Sigmoid colon (tissue), 7 donors: ENCODE data around the gene ZNF507. TPM values are rescaled to one million over a fixed set of nuclear protein-coding genes. Genes with fewer than 3 reads are reported as not detected.
"Not testable (repeated sequence)": the region's sequence is repeated elsewhere in the genome, so short reads cannot be mapped to it uniquely, and the experiment has no call there.

Source experiments
- DNase-seq: peaks from one replicate; pipeline ENCODE4 v3.0.0-alpha.2; 2019
- H3K27ac ChIP-seq, 4 donors: fragments of 200-600 bp; sonication (generic); one replicate each; pipeline ENCODE4 v1.5.1; 2016 to 2019; ENCODE audit warnings: mild to moderate bottlenecking in 1 of 4
- H3K27me3 ChIP-seq, 3 donors: fragments of 200-600 bp; sonication (generic); one replicate each; pipeline ENCODE4 v1.5.1; 2019; ENCODE audit warnings: mild to moderate bottlenecking in 1 of 3
- H3K36me3 ChIP-seq, 4 donors: fragments of 200-600 bp; sonication (generic); one replicate each; pipeline ENCODE4 v1.5.1; 2016 to 2019
- H3K4me1 ChIP-seq, 4 donors: fragments of 200-600 bp; sonication (generic); one replicate each; pipeline ENCODE4 v1.5.1; 2017 to 2019
- H3K4me3 ChIP-seq, 4 donors: fragments of 200-600 bp; sonication (generic); one replicate each; pipeline ENCODE4 v1.5.1; 2017 to 2019; ENCODE audit warnings: mild to moderate bottlenecking in 2 of 4, moderate library complexity in 1 of 4
- H3K9me3 ChIP-seq, 4 donors: fragments of 200-600 bp in 3 of 4; sonication (generic) in 3 of 4; one replicate each; pipeline versions ENCODE4 v1.5.1 to v1.6.1; 2013 to 2019
- CTCF ChIP-seq, 4 experiments: fragments of 450-650 bp in 3 of 4; fragments of 200-600 bp in 1 of 4; IDR thresholded peaks; one replicate each; pipeline ENCODE4 v1.5.1; 2016 to 2019; ENCODE audit warnings: antibody characterized with exemption in 4 of 4, mild to moderate bottlenecking in 3 of 4, moderate library complexity in 2 of 4
- EP300 ChIP-seq, 4 donors: sonication (generic); formaldehyde crosslinking; IDR thresholded peaks; one replicate each; pipeline ENCODE4 v1.6.1; 2017; ENCODE audit warnings: antibody characterized with exemption in 4 of 4
- POLR2A ChIP-seq, 2 donors: fragments of 450-650 bp; IDR thresholded peaks; one replicate each; pipeline ENCODE4 v1.6.1; 2016; ENCODE audit warnings: antibody characterized with exemption in 2 of 2, mild to moderate bottlenecking in 2 of 2, moderate library complexity in 2 of 2
- POLR2AphosphoS5 ChIP-seq, 4 donors: sonication (generic); formaldehyde crosslinking; IDR thresholded peaks; one replicate each; pipeline ENCODE4 v1.6.1; 2017; ENCODE audit warnings: antibody characterized with exemption in 4 of 4
- WGBS, 2 donors: extraction: QIAGEN DNeasy Blood & Tissue Kit; methylation state at CpG; one replicate each; pipeline ENCODE4 v1.1.7; 2013; 5-methylcytosine and 5-hydroxymethylcytosine counted together
- intact Hi-C: fragments of 100-400 bp; cut with DNase I; formaldehyde crosslinking; loops from one replicate; pipeline ENCODE4 v1.15.1; 2023
- polyA plus RNA-seq, 3 donors: library from polyadenylated mRNA; stranded (reverse); fragments of 200-250 nt; gene quantifications; one replicate each; pipeline ENCODE4 v1.2.3, GENCODE V29; 2013
- total RNA-seq, 4 donors: library from RNA; depleted of rRNA; stranded (reverse); fragments of >200 nt; gene quantifications; one replicate each; pipeline ENCODE4 v1.1.0, GENCODE V29; 2016
- donor health status: healthy with polysubstance abuse.
- donor health status: Bipolar disorder and iron deficiency.
- donor health status: healthy.

Gene ZNF507
- total and polyA plus RNA-seq, 7 donors: 2.1 to 27.1 (median 19.3) TPM

- WGBS, 2 donors: 92 to 93% methylated on average over 3 of the region's 3 CpGs
- Histone ChIP-seq H3K9me3 (no peaks in the 10 kb centered on the region), H3K36me3 (peaks cover 0 to 20% (median 0%) of the 10 kb centered on the region in 4 donors), H3K4me1 (no peaks in the 10 kb centered on the region), H3K4me3 (no peak overlapping the region), H3K27ac (no peak overlapping the region), H3K27me3 (no peaks in the 10 kb centered on the region)
- TF ChIP-seq POLR2A (IDR thresholded peaks at IDR 0.05) (no peak), CTCF (IDR thresholded peaks at IDR 0.05) (no peak), EP300 (IDR thresholded peaks at IDR 0.05) (no peak), POLR2AphosphoS5 (IDR thresholded peaks at IDR 0.05) (no peak)
- DNase-seq: no peak
- intact Hi-C loops: no loop called here
Measured at GRCh38 chr19:32418155-32418554, 72.7 kb downstream of the ZNF507 start.

- H3K4me1 ChIP-seq: no peaks in the 10 kb centered on the region
- intact Hi-C loops: no loop called here
- no peak overlapping the region for H3K4me3 ChIP-seq
- no peak for TF ChIP-seq POLR2A (IDR thresholded peaks at IDR 0.05)
- TF ChIP-seq EP300 (IDR thresholded peaks at IDR 0.05): no peak
- TF ChIP-seq CTCF (IDR thresholded peaks at IDR 0.05): no peak
- no peak for TF ChIP-seq POLR2AphosphoS5 (IDR thresholded peaks at IDR 0.05)
- H3K27ac ChIP-seq: no peak overlapping the region
- H3K27me3 ChIP-seq: no peaks in the 10 kb centered on the region
- 71 to 79% methylated on average over 7 of the region's 7 CpGs for WGBS, 2 donors
- no peaks in the 10 kb centered on the region for H3K9me3 ChIP-seq
- no peak for DNase-seq
- peaks cover 0 to 7% (median 0%) of the 10 kb centered on the region in 4 donors for H3K36me3 ChIP-seq
Measured at GRCh38 chr19:32421589-32422361, 76.4 kb downstream of the ZNF507 start.

- H3K4me1 ChIP-seq: no peaks in the 10 kb centered on the region
- WGBS, 2 donors: 68 to 76% methylated on average over 3 of the region's 3 CpGs
- intact Hi-C loops: no loop called here
Measured at GRCh38 chr19:32422435-32422834, 77.0 kb downstream of the ZNF507 start.

GRCh38 chr19:32423944-32424343 is 78.5 kb downstream of the ZNF507 start:
- H3K27ac ChIP-seq, H3K9me3 ChIP-seq, H3K27me3 ChIP-seq, H3K4me1 ChIP-seq, intact Hi-C loops, H3K4me3 ChIP-seq, DNase-seq: not testable (repeated sequence)
- WGBS, 2 donors: 99% methylated on average over 3 of the region's 3 CpGs
- H3K36me3 ChIP-seq: peaks cover 0 to 11% (median 0%) of the 10 kb centered on the region in 4 donors

More at GRCh38 chr19:32422435-32422834, 77.0 kb downstream of the ZNF507 start:
- TF ChIP-seq POLR2A (IDR thresholded peaks at IDR 0.05): no peak
- no peak for TF ChIP-seq POLR2AphosphoS5 (IDR thresholded peaks at IDR 0.05)
- no peak for TF ChIP-seq CTCF (IDR thresholded peaks at IDR 0.05)
- TF ChIP-seq EP300 (IDR thresholded peaks at IDR 0.05): no peak
- no peaks in the 10 kb centered on the region for H3K27me3 ChIP-seq
- DNase-seq: no peak
- H3K9me3 ChIP-seq: no peaks in the 10 kb centered on the region
- no peak overlapping the region for H3K4me3 ChIP-seq
- no peak overlapping the region for H3K27ac ChIP-seq
- peaks cover 0 to 7% (median 0%) of the 10 kb centered on the region in 4 donors for H3K36me3 ChIP-seq

GRCh38 chr19:32427536-32427935 is 82.1 kb downstream of the ZNF507 start:
- no peak for DNase-seq
- Histone ChIP-seq H3K4me3 (no peak overlapping the region), H3K36me3 (peaks cover 0 to 4% (median 0%) of the 10 kb centered on the region in 4 donors), H3K27ac (no peak overlapping the region), H3K4me1 (no peaks in the 10 kb centered on the region), H3K27me3 (no peaks in the 10 kb centered on the region), H3K9me3 (no peaks in the 10 kb centered on the region)
- WGBS, 2 donors: 74 to 82% methylated on average over 3 of the region's 3 CpGs
- intact Hi-C loops: no loop called here
- TF ChIP-seq POLR2AphosphoS5 (IDR thresholded peaks at IDR 0.05) (no peak), CTCF (IDR thresholded peaks at IDR 0.05) (no peak), POLR2A (IDR thresholded peaks at IDR 0.05) (no peak), EP300 (IDR thresholded peaks at IDR 0.05) (no peak)
